ENCODE measurements around the gene ZNF536.
"Not testable (repeated sequence)": the region's sequence is repeated elsewhere in the genome, so short reads cannot be mapped to it uniquely, and the experiment has no call there.

Gene ZNF536

GRCh38 chr19:30345686-30346085, 26.5 kb upstream of the ZNF536 start:
- DNase-seq: no peak
- no peak for TF ChIP-seq CTCF (IDR thresholded peaks at IDR 0.05; ENCODE audit: low read depth, low read length)
- H3K27me3 ChIP-seq: no peaks in the 10 kb centered on the region
- H3K9me3 ChIP-seq: no peaks in the 10 kb centered on the region
- peaks cover 15% of the 10 kb centered on the region for H3K4me1 ChIP-seq
- no peaks in the 10 kb centered on the region for H3K36me3 ChIP-seq
- H3K4me3 ChIP-seq (ENCODE audit: low read depth, low read length): no peak overlapping the region

GRCh38 chr19:30346468-30346867, 25.7 kb upstream of the ZNF536 start:
- DNase-seq; H3K9me3 ChIP-seq; H3K36me3 ChIP-seq; H3K4me3 ChIP-seq (ENCODE audit: low read depth, low read length); H3K27me3 ChIP-seq: not testable (repeated sequence)
- H3K4me1 ChIP-seq: peaks cover 15% of the 10 kb centered on the region

- peaks cover 8% of the 10 kb centered on the region; the same call in 1 of the 2 replicates for H3K4me1 ChIP-seq
- DNase-seq: no peak
Observed at GRCh38 chr19:30349131-30349730, 23.0 kb upstream of the ZNF536 start.

GRCh38 chr19:30350692-30351663, 21.2 kb upstream of the ZNF536 start:
- no peaks in the 10 kb centered on the region for H3K9me3 ChIP-seq
- no peaks in the 10 kb centered on the region for H3K27me3 ChIP-seq
- no peak for DNase-seq
- peaks cover 8% of the 10 kb centered on the region; the same call in 1 of the 2 replicates for H3K4me1 ChIP-seq
- H3K4me3 ChIP-seq (ENCODE audit: low read depth, low read length): no peak overlapping the region
- no peaks in the 10 kb centered on the region for H3K36me3 ChIP-seq
- TF ChIP-seq CTCF (IDR thresholded peaks at IDR 0.05; ENCODE audit: low read depth, low read length): no peak

More at GRCh38 chr19:30349131-30349730, 23.0 kb upstream of the ZNF536 start:
- Histone ChIP-seq H3K9me3 (no peaks in the 10 kb centered on the region), H3K4me3 (ENCODE audit: low read depth, low read length) (no peak overlapping the region), H3K27me3 (no peaks in the 10 kb centered on the region), H3K36me3 (no peaks in the 10 kb centered on the region)
- TF ChIP-seq CTCF (IDR thresholded peaks at IDR 0.05; ENCODE audit: low read depth, low read length): no peak

- no peak for TF ChIP-seq CTCF (IDR thresholded peaks at IDR 0.05; ENCODE audit: low read depth, low read length)
- no peak overlapping the region for H3K4me3 ChIP-seq (ENCODE audit: low read depth, low read length)
- H3K27me3 ChIP-seq: no peaks in the 10 kb centered on the region
- DNase-seq: no peak
- peaks cover 8% of the 10 kb centered on the region; the same call in 1 of the 2 replicates for H3K4me1 ChIP-seq
- no peaks in the 10 kb centered on the region for H3K9me3 ChIP-seq
- H3K36me3 ChIP-seq: no peaks in the 10 kb centered on the region
Observed at GRCh38 chr19:30351774-30352173, 20.4 kb upstream of the ZNF536 start.

- no peaks in the 10 kb centered on the region for H3K36me3 ChIP-seq
- no peak for DNase-seq
- H3K27me3 ChIP-seq: no peaks in the 10 kb centered on the region
- H3K4me1 ChIP-seq: peaks cover 8% of the 10 kb centered on the region; the same call in 1 of the 2 replicates
- no peak overlapping the region for H3K4me3 ChIP-seq (ENCODE audit: low read depth, low read length)
- H3K9me3 ChIP-seq: no peaks in the 10 kb centered on the region
- no peak for TF ChIP-seq CTCF (IDR thresholded peaks at IDR 0.05; ENCODE audit: low read depth, low read length)
Observed at GRCh38 chr19:30353394-30353945, 18.7 kb upstream of the ZNF536 start.
